IMR-90 (cell line): ENCODE results near the gene ABI3. TPM values are rescaled to one million over a fixed set of nuclear protein-coding genes. Genes with fewer than 3 reads are reported as not detected.

Source experiments
- ATAC-seq: fragments of 200-7000 bp; cut with Tn5 transposase; 2 replicates; pipeline ENCODE4 v1.9.1; 2020; ENCODE audit warnings: low read depth, mild to moderate bottlenecking, moderate library complexity
- BruUV-seq: library from RNA; stranded (reverse); fragments of 400-500 nt; replicated peaks from 2 replicates; lab custom pipeline; 2021; lab: Mats Ljungman, UMichigan
- CTCF ChIA-PET: fragments of 300-600 bp; formaldehyde crosslinking; extraction: SDS; loops from one replicate; lab custom pipeline; 2021; ENCODE audit warnings: antibody characterized with exemption; lab: Yijun Ruan, JAX
- POLR2A ChIA-PET: fragments of 300-600 bp; sonication (Branson Sonifier 250); formaldehyde crosslinking; loops from one replicate; lab custom pipeline; 2022; ENCODE audit warnings: antibody characterized with exemption; ENCODE audit not compliant: unreplicated experiment; lab: Charles Lee
- DNase-seq: peaks from one replicate; pipeline ENCODE4 v3.0.0; 2013
- H2AFZ ChIP-seq: replicated peaks from 2 replicates; pipeline ENCODE3; 2013; ENCODE audit warnings: low read length, mild to moderate bottlenecking; ENCODE audit not compliant: poor library complexity
- H2AK5ac ChIP-seq: 2 replicates; pipeline ENCODE4 v1.6.1; 2013; ENCODE audit warnings: low read depth, low read length, inconsistent platforms
- H2AK9ac ChIP-seq: replicated peaks from 2 replicates; pipeline ENCODE3; 2013; ENCODE audit warnings: mild to moderate bottlenecking, low read depth, low read length, moderate library complexity; ENCODE audit not compliant: poor library complexity
- H2BK120ac ChIP-seq: 2 replicates; pipeline ENCODE4 v1.6.1; 2013; ENCODE audit warnings: low read depth, low read length, inconsistent platforms
- H2BK15ac ChIP-seq: 3 replicates; pipeline ENCODE4 v1.6.1; 2013; ENCODE audit warnings: low read depth, low read length, inconsistent platforms
- H2BK20ac ChIP-seq: 2 replicates; pipeline ENCODE4 v1.6.1; 2013; ENCODE audit warnings: low read depth, mild to moderate bottlenecking, inconsistent platforms, low read length, moderate library complexity
- H2BK5ac ChIP-seq: 2 replicates; pipeline ENCODE4 v1.6.1; 2013; ENCODE audit warnings: mild to moderate bottlenecking, low read depth, low read length, inconsistent platforms; ENCODE audit not compliant: poor library complexity, severe bottlenecking
- H3K14ac ChIP-seq: replicated peaks from 2 replicates; pipeline ENCODE4 v1.6.1; 2013; ENCODE audit warnings: low read depth, low read length, inconsistent platforms
- H3K18ac ChIP-seq: 2 replicates; pipeline ENCODE4 v1.6.1; 2013; ENCODE audit warnings: low read depth, low read length, control low read depth
- H3K23ac ChIP-seq: 2 replicates; pipeline ENCODE4 v1.6.1; 2013; ENCODE audit warnings: low read depth, low read length, inconsistent platforms
- H3K27ac ChIP-seq: 2 replicates; pipeline ENCODE4 v1.5.1; 2013; ENCODE audit warnings: mild to moderate bottlenecking, control low read depth, low read length; ENCODE audit not compliant: insufficient read depth
- H3K27me3 ChIP-seq: 2 replicates; pipeline ENCODE4 v1.6.1; 2013; ENCODE audit warnings: low read length; ENCODE audit not compliant: control insufficient read depth, insufficient read depth
- H3K36me3 ChIP-seq: 2 replicates; pipeline ENCODE4 v1.6.1; 2013; ENCODE audit warnings: low read length, mixed read lengths; ENCODE audit not compliant: control insufficient read depth, insufficient read depth
- H3K4ac ChIP-seq: 2 replicates; pipeline ENCODE4 v1.6.1; 2013; ENCODE audit warnings: low read depth, low read length, inconsistent platforms
- H3K4me1 ChIP-seq: 2 replicates; pipeline ENCODE4 v1.6.1; 2013; ENCODE audit warnings: low read length, mixed read lengths; ENCODE audit not compliant: control insufficient read depth, insufficient read depth
- H3K4me2 ChIP-seq: 2 replicates; pipeline ENCODE4 v1.6.1; 2013; ENCODE audit warnings: low read depth, mild to moderate bottlenecking, control low read depth, low read length, moderate library complexity
- H3K4me3 ChIP-seq: 2 replicates; pipeline ENCODE4 v1.5.1; 2013; ENCODE audit warnings: low read depth, mild to moderate bottlenecking, control low read depth, low read length, moderate library complexity; ENCODE audit not compliant: insufficient read depth
- H3K56ac ChIP-seq: 2 replicates; pipeline ENCODE4 v1.6.1; 2013; ENCODE audit warnings: low read length, inconsistent platforms; ENCODE audit not compliant: insufficient read depth; ENCODE audit errors: extremely low read depth
- H3K79me1 ChIP-seq, 2 experiments: 2 replicates each; pipeline ENCODE4 v1.6.1; 2013; ENCODE audit warnings: low read length in 2 of 2, inconsistent platforms in 1 of 2, low read depth in 1 of 2
- H3K9ac ChIP-seq: 2 replicates; pipeline ENCODE4 v1.6.1; 2013; ENCODE audit warnings: low read depth, low read length, control low read depth
- H3K9me1 ChIP-seq: 2 replicates; pipeline ENCODE4 v1.6.1; 2013; ENCODE audit warnings: low read length, inconsistent platforms; ENCODE audit not compliant: insufficient read depth
- H3K9me3 ChIP-seq: 2 replicates; pipeline ENCODE4 v1.6.1; 2013; ENCODE audit warnings: low read length; ENCODE audit not compliant: control insufficient read depth, insufficient read depth
- H4K20me1 ChIP-seq: 2 replicates; pipeline ENCODE4 v1.6.1; 2013; ENCODE audit warnings: low read length, inconsistent platforms; ENCODE audit not compliant: insufficient read depth
- H4K5ac ChIP-seq: 2 replicates; pipeline ENCODE4 v1.6.1; 2013; ENCODE audit warnings: mild to moderate bottlenecking, low read depth, low read length, control low read depth
- H4K8ac ChIP-seq, 2 experiments: 2 replicates each; pipeline ENCODE4 v1.6.1; 2013; ENCODE audit warnings: low read depth in 2 of 2, low read length in 2 of 2, control low read depth in 1 of 2, inconsistent platforms in 1 of 2
- H4K91ac ChIP-seq: 2 replicates; pipeline ENCODE4 v1.6.1; 2013; ENCODE audit warnings: low read depth, low read length, inconsistent platforms; ENCODE audit not compliant: insufficient read depth
- BHLHE40 ChIP-seq: fragments of 150-350 bp; IDR thresholded peaks from 2 replicates; pipeline ENCODE4 v1.6.1; 2016; ENCODE audit warnings: mild to moderate bottlenecking, low read depth, low read length
- CEBPB ChIP-seq: IDR thresholded peaks from 2 replicates; pipeline ENCODE4 v1.6.1; 2012; ENCODE audit warnings: low read depth, low read length, improper control_type of control experiment
- CTCF ChIP-seq: conservative IDR thresholded peaks from 2 replicates; pipeline ENCODE4 v1.5.1; 2012; ENCODE audit warnings: mild to moderate bottlenecking, low read depth, low read length, improper control_type of control experiment
- ELK1 ChIP-seq: fragments of 150-350 bp; IDR thresholded peaks from 2 replicates; pipeline ENCODE4 v1.6.1; 2016; ENCODE audit warnings: low read depth, mild to moderate bottlenecking, low read length, moderate library complexity, borderline replicate concordance
- FOS ChIP-seq: fragments of 150-350 bp; IDR thresholded peaks from 2 replicates; pipeline ENCODE4 v1.6.1; 2016; ENCODE audit warnings: low read depth, low read length
- MAZ ChIP-seq: IDR thresholded peaks from 2 replicates; pipeline ENCODE4 v1.6.1; 2012; ENCODE audit warnings: low read depth, mild to moderate bottlenecking, low read length, improper control_type of control experiment, moderate library complexity, borderline replicate concordance
- MXI1 ChIP-seq: IDR thresholded peaks from 2 replicates; pipeline ENCODE4 v1.6.1; 2012; ENCODE audit warnings: low read depth, mild to moderate bottlenecking, low read length, moderate library complexity, borderline replicate concordance
- NFE2L2 ChIP-seq: fragments of 150-350 bp; IDR thresholded peaks from 2 replicates; pipeline ENCODE4 v1.6.1; 2016; ENCODE audit warnings: low read depth, mild to moderate bottlenecking, low read length
- POLR2A ChIP-seq: IDR thresholded peaks from 2 replicates; pipeline ENCODE4 v1.6.1; 2012; ENCODE audit warnings: mild to moderate bottlenecking, low read depth, low read length
- RAD21 ChIP-seq: IDR thresholded peaks from 2 replicates; pipeline ENCODE4 v1.6.1; 2012; ENCODE audit warnings: low read length, improper control_type of control experiment
- RCOR1 ChIP-seq: IDR thresholded peaks from 2 replicates; pipeline ENCODE4 v1.6.1; 2012; ENCODE audit warnings: mild to moderate bottlenecking, low read length, improper control_type of control experiment; ENCODE audit not compliant: insufficient replicate concordance
- RFX5 ChIP-seq: IDR thresholded peaks from 2 replicates; pipeline ENCODE4 v1.8.0; 2012; ENCODE audit warnings: low read depth, mild to moderate bottlenecking, low read length, moderate library complexity
- SMC3 ChIP-seq: fragments of 150-350 bp; IDR thresholded peaks from 2 replicates; pipeline ENCODE4 v1.6.1; 2016; ENCODE audit warnings: low read depth, mild to moderate bottlenecking, antibody characterized with exemption, low read length, moderate library complexity
- WGBS, 2 experiments: methylation state at CpG; one replicate each; pipeline versions ENCODE4 v1.1.5 to v1.1.7; 2013; ENCODE audit warnings: missing lambda C conversion rate in 2 of 2; ENCODE audit not compliant: insufficient read length in 1 of 2; ENCODE audit errors: extremely low coverage in 2 of 2; 5-methylcytosine and 5-hydroxymethylcytosine counted together
- dilution Hi-C: fragments of 300-500 bp; cut with HindIII; formaldehyde crosslinking; loops from one replicate; pipeline ENCODE4 v1.14.3; 2018; ENCODE audit warnings: low sequenced_read_pairs; ENCODE audit not compliant: unreplicated experiment
- in situ Hi-C: fragments of 300-500 bp; cut with MboI; formaldehyde crosslinking; loops from 3 replicates; pipeline ENCODE4 v1.14.3; 2019; ENCODE audit warnings: low sequenced_read_pairs, inconsistent platforms, mixed read lengths
- intact Hi-C: fragments of 100-400 bp; cut with micrococcal nuclease; formaldehyde crosslinking; loops from 2 replicates; pipeline ENCODE4 v1.10.0; 2022
- polyA plus RNA-seq, 3 experiments: library from polyadenylated mRNA; depleted of rRNA; stranded (reverse); fragments of >200 nt; gene quantifications; 2 replicates each; pipeline ENCODE4 v1.2.3, GENCODE V29; 2012; ENCODE audit warnings: low replicate concordance in 1 of 3
- total RNA-seq: library from RNA; depleted of rRNA; stranded (reverse); fragments of >200 nt; gene quantifications from 2 replicates; pipeline ENCODE4 v1.2.3, GENCODE V29; 2012

The ABI3 gene
- total and polyA plus RNA-seq, 2 of the 4 experiments (the other 2 are of a cell fraction): 1.1 to 1.2 TPM

- DNase-seq (peak; percentile 21), ATAC-seq (peak; percentile 84)
- Histone ChIP-seq H3K4me3 (peak overlapping the region; percentile 46), H4K20me1 (no peaks in the 10 kb centered on the region), H3K79me1 (no peaks in the 10 kb centered on the region), H2BK5ac (peak overlapping the region; percentile 31), H3K9me1 (no peaks in the 10 kb centered on the region), H3K4ac (peak overlapping the region; percentile 62), H3K56ac (peak overlapping the region; percentile 22; the same call in 1 of the 2 replicates), H3K9me3 (no peaks in the 10 kb centered on the region), H3K4me1 (peaks cover 2% of the 10 kb centered on the region; the same call in 1 of the 2 replicates), H3K36me3 (no peaks in the 10 kb centered on the region), H3K4me2 (peak overlapping the region; percentile 66), H3K23ac (peak overlapping the region; percentile 57; the same call in 1 of the 2 replicates), H3K18ac (peak overlapping the region; percentile 2), H2BK20ac (no peak overlapping the region), H4K8ac (peak overlapping the region; percentile 48 to 78), H2AK9ac (peak overlapping the region; percentile 78), H3K27ac (peak overlapping the region; percentile 33; the same call in 1 of the 2 replicates), H2BK120ac (peak overlapping the region; percentile 28), H3K27me3 (no peaks in the 10 kb centered on the region), H4K5ac (peak overlapping the region; percentile 82), H4K91ac (peak overlapping the region; percentile 45), H2AFZ (peak overlapping the region; percentile 96), H3K9ac (peak overlapping the region; percentile 31; the same call in 1 of the 2 replicates), H3K14ac (0 out of 2 replicates have a peak overlapping the region, but pooled peaks have one; percentile 39), H2AK5ac (peak overlapping the region; percentile 0; the same call in 1 of the 2 replicates), H2BK15ac (peak overlapping the region; percentile 1; the same call in 1 of the 3 replicates)
- dilution Hi-C loops (no loop called here), in situ Hi-C loops (no loop called here), intact Hi-C loops (no loop called here)
- ChIA-PET CTCF (interaction anchor here (0.7 kb wide), 3 partner anchors 24 to 1077 kb away, joined by 3 to 11 read pairs (median 4); no protein-coding TSS in a partner anchor), POLR2A (interaction anchor here (0.6 to 1.0 kb wide), 3 partner anchors 25 to 536 kb away, joined by 3 to 4 read pairs (median 4); no protein-coding TSS in a partner anchor)
- WGBS, 2 experiments: 3% methylated on average over 12 of the region's 77 CpGs; no CpG with 5 or more reads in 1 of the 2 experiments
- no TSS peak for BruUV-seq
- TF ChIP-seq CTCF (no peak), SMC3 (no peak), FOS (no peak), NFE2L2 (no peak), RAD21 (no peak), RFX5 (no peak), POLR2A (peak; percentile 63), CEBPB (no peak), MXI1 (no peak), MAZ (peak; percentile 45; the same call in 1 of the 2 replicates), RCOR1 (peak; percentile 12), BHLHE40 (0 out of 2 replicates have a peak, but pooled peaks have one; percentile 45), ELK1 (no peak)
These were observed 49.7 kb downstream of the ABI3 start for GRCh38 chr17:49260011-49260816.
